ENCODE results near the gene MYOF. TPM values are rescaled to one million over a fixed set of nuclear protein-coding genes. Genes with fewer than 3 reads are reported as not detected.
"Not testable (repeated sequence)": the region's sequence is repeated elsewhere in the genome, so short reads cannot be mapped to it uniquely, and the experiment has no call there.

Gene MYOF
- total RNA-seq, 2 experiments from 2014 or later = 4.9 to 5.4 TPM

- DNase-seq (no peak), ATAC-seq (no peak)
- Mint-ChIP-seq H3K9me3 (no peaks in the 10 kb centered on the region), H3K4me1 (ENCODE audit: low read depth) (no peaks in the 10 kb centered on the region), H3K27me3 (peaks cover 2% of the 10 kb centered on the region), H3K27ac (no peak overlapping the region), H3K4me3 (no peak overlapping the region), H3K36me3 (ENCODE audit: low read depth) (no peaks in the 10 kb centered on the region)
- no peak for TF ChIP-seq CTCF (IDR thresholded peaks at IDR 0.05)
- ChIA-PET CTCF (no interaction called here), POLR2A (no interaction called here)
- intact Hi-C loops (cut with micrococcal nuclease) = no loop called here
Measured at GRCh38 chr10:93319096-93319495, 163.0 kb downstream of the MYOF start.

- no peaks in the 10 kb centered on the region for H3K36me3 Mint-ChIP-seq (ENCODE audit: low read depth)
- POLR2A ChIA-PET = no interaction called here
- H3K27ac Mint-ChIP-seq = no peak overlapping the region
Measured at GRCh38 chr10:93315246-93315645, 166.9 kb downstream of the MYOF start.

GRCh38 chr10:93314656-93315055 is 167.5 kb downstream of the MYOF start:
- H3K4me3 Mint-ChIP-seq; H3K36me3 Mint-ChIP-seq (ENCODE audit: low read depth); H3K4me1 Mint-ChIP-seq (ENCODE audit: low read depth); DNase-seq; H3K9me3 Mint-ChIP-seq; H3K27me3 Mint-ChIP-seq; ATAC-seq; POLR2A ChIA-PET; CTCF ChIA-PET; intact Hi-C loops (cut with micrococcal nuclease); H3K27ac Mint-ChIP-seq: not testable (repeated sequence)

More at GRCh38 chr10:93315246-93315645, 166.9 kb downstream of the MYOF start:
- intact Hi-C loops (cut with micrococcal nuclease) = no loop called here
- no peak for DNase-seq
- H3K4me3 Mint-ChIP-seq = no peak overlapping the region
- no peaks in the 10 kb centered on the region for H3K4me1 Mint-ChIP-seq (ENCODE audit: low read depth)
- TF ChIP-seq CTCF (IDR thresholded peaks at IDR 0.05) = no peak
- no peaks in the 10 kb centered on the region for H3K9me3 Mint-ChIP-seq
- no peak for ATAC-seq
- H3K27me3 Mint-ChIP-seq = peaks cover 4% of the 10 kb centered on the region
- CTCF ChIA-PET = interaction anchor here (1.1 kb wide), 1 partner anchor 37 kb away, joined by 3 read pairs; no protein-coding TSS in a partner anchor

GRCh38 chr10:93313798-93314197 is 168.3 kb downstream of the MYOF start:
- intact Hi-C loops (cut with micrococcal nuclease) = no loop called here
- Mint-ChIP-seq H3K27me3 (peaks cover 4% of the 10 kb centered on the region), H3K4me1 (ENCODE audit: low read depth) (no peaks in the 10 kb centered on the region), H3K9me3 (no peaks in the 10 kb centered on the region), H3K4me3 (no peak overlapping the region), H3K27ac (no peak overlapping the region), H3K36me3 (ENCODE audit: low read depth) (no peaks in the 10 kb centered on the region)
- ChIA-PET POLR2A (no interaction called here), CTCF (no interaction called here)
- no peak for TF ChIP-seq CTCF (IDR thresholded peaks at IDR 0.05)
- DNase-seq (no peak), ATAC-seq (no peak)

- DNase-seq = no peak
- Mint-ChIP-seq H3K4me3 (no peak overlapping the region), H3K27me3 (peaks cover 5% of the 10 kb centered on the region), H3K9me3 (no peaks in the 10 kb centered on the region), H3K27ac (no peak overlapping the region), H3K4me1 (ENCODE audit: low read depth) (no peaks in the 10 kb centered on the region), H3K36me3 (ENCODE audit: low read depth) (no peaks in the 10 kb centered on the region)
- POLR2A ChIA-PET = no interaction called here
- no peak for TF ChIP-seq CTCF (IDR thresholded peaks at IDR 0.05)
- no peak for ATAC-seq
- intact Hi-C loops (cut with micrococcal nuclease) = no loop called here
- CTCF ChIA-PET = interaction anchor here (1.7 kb wide), 1 partner anchor 67 kb away, joined by 4 read pairs; no protein-coding TSS in a partner anchor
Measured at GRCh38 chr10:93309062-93309461, 173.1 kb downstream of the MYOF start.

GRCh38 chr10:93305122-93305521 is 177.0 kb downstream of the MYOF start:
- intact Hi-C loops (cut with micrococcal nuclease) = no loop called here
- ChIA-PET CTCF (no interaction called here), POLR2A (no interaction called here)
- Mint-ChIP-seq H3K36me3 (ENCODE audit: low read depth) (no peaks in the 10 kb centered on the region), H3K4me1 (ENCODE audit: low read depth) (no peaks in the 10 kb centered on the region), H3K27me3 (peaks cover 3% of the 10 kb centered on the region), H3K27ac (no peak overlapping the region), H3K4me3 (no peak overlapping the region), H3K9me3 (no peaks in the 10 kb centered on the region)
- ATAC-seq (no peak), DNase-seq (no peak)
- no peak for TF ChIP-seq CTCF (IDR thresholded peaks at IDR 0.05)

All from activated CD8-positive, alpha-beta T cell treated with anti-CD3 and anti-CD28 coated beads for 36 hours (primary cell).